ENCODE measurements around the gene GBF1.
"Not testable (repeated sequence)": the region's sequence is repeated elsewhere in the genome, so short reads cannot be mapped to it uniquely, and the experiment has no call there.

DNA sequence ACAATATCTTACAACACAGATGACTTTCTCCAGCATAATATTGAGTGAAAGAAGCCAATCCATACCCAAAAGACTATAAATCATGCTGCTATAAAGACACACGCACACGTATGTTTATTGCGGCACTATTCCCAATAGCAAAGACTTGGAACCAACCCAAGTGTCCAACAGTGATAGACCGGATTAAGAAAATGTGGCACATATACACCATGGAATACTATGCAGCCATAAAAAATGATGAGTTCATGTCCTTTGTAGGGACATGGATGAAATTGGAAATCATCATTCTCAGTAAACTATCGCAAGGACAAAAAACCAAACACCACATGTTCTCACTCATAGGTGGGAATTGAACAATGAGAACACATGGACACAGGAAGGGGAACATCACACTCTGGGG is 63.0 kb downstream of the GBF1 start:
- not testable (repeated sequence) for TF ChIP-seq SUZ12, FOXA1, SP1 (IDR thresholded peaks at IDR 0.05)
- TF ChIP-seq, protein P1, sequence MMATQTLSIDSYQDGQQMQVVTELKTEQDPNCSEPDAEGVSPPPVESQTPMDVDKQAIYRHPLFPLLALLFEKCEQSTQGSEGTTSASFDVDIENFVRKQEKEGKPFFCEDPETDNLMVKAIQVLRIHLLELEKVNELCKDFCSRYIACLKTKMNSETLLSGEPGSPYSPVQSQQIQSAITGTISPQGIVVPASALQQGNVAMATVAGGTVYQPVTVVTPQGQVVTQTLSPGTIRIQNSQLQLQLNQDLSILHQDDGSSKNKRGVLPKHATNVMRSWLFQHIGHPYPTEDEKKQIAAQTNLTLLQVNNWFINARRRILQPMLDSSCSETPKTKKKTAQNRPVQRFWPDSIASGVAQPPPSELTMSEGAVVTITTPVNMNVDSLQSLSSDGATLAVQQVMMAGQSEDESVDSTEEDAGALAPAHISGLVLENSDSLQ (IDR thresholded peaks at IDR 0.05): not testable (repeated sequence)
